ENCODE measurements around the gene TCL1B. TPM values are rescaled to one million over a fixed set of nuclear protein-coding genes. Genes with fewer than 3 reads are reported as not detected.

The TCL1B gene
- total RNA-seq, 1 experiment from 2014 or later: not detected

- H3K9me3 Mint-ChIP-seq (ENCODE audit: unreplicated experiment): no peaks in the 10 kb centered on the region
- H3K36me3 ChIP-seq (ENCODE audit: control insufficient read depth, insufficient read depth, low read length): no peaks in the 10 kb centered on the region
- ChIA-PET POLR2A (no interaction called here), CTCF (no interaction called here)
- no peak for TF ChIP-seq CTCF (IDR thresholded peaks at IDR 0.05; ENCODE audit: insufficient read depth in 1 of 2, low read depth in 1 of 2, low read length in 1 of 2, severe bottlenecking in 1 of 2, unreplicated experiment in 1 of 2)
- no peak overlapping the region for H3K4me3 ChIP-seq (ENCODE audit: low read depth, low read length)
- BruUV-seq (replicated peaks): no TSS peak
- H3K4me3 Mint-ChIP-seq (ENCODE audit: unreplicated experiment): no peak overlapping the region
- no peaks in the 10 kb centered on the region for H3K9me3 ChIP-seq
- H3K36me3 Mint-ChIP-seq (ENCODE audit: insufficient read depth, unreplicated experiment): no peaks in the 10 kb centered on the region
- DNase-seq: no peak
- no peaks in the 10 kb centered on the region; the same call in none of the 2 replicates for H3K27me3 ChIP-seq (replicated peaks; ENCODE audit: control insufficient read depth, insufficient read depth, low read length)
- H3K27me3 Mint-ChIP-seq (ENCODE audit: insufficient read depth, unreplicated experiment): peaks cover 23% of the 10 kb centered on the region
- H3K27ac Mint-ChIP-seq (ENCODE audit: unreplicated experiment): no peak overlapping the region
- H3K4me1 ChIP-seq: no peaks in the 10 kb centered on the region
- H3K4me1 Mint-ChIP-seq (ENCODE audit: low read depth, unreplicated experiment): no peaks in the 10 kb centered on the region
- intact Hi-C loops (cut with micrococcal nuclease; ENCODE audit: unreplicated experiment): no loop called here
Measured at GRCh38 chr14:95695051-95695450, 8.8 kb downstream of the TCL1B start.

- no TSS peak for BruUV-seq (replicated peaks)
- no peak overlapping the region for H3K4me3 Mint-ChIP-seq (ENCODE audit: unreplicated experiment)
Measured at GRCh38 chr14:95695913-95696312, 9.7 kb downstream of the TCL1B start.

GRCh38 chr14:95696741-95697140 lies 10.5 kb downstream of the TCL1B start:
- Mint-ChIP-seq H3K27me3 (ENCODE audit: insufficient read depth, unreplicated experiment) (peaks cover 26% of the 10 kb centered on the region), H3K4me3 (ENCODE audit: unreplicated experiment) (no peak overlapping the region), H3K4me1 (ENCODE audit: low read depth, unreplicated experiment) (no peaks in the 10 kb centered on the region), H3K9me3 (ENCODE audit: unreplicated experiment) (no peaks in the 10 kb centered on the region), H3K36me3 (ENCODE audit: insufficient read depth, unreplicated experiment) (no peaks in the 10 kb centered on the region), H3K27ac (ENCODE audit: unreplicated experiment) (no peak overlapping the region)
- H3K27me3 ChIP-seq (replicated peaks; ENCODE audit: control insufficient read depth, insufficient read depth, low read length): no peaks in the 10 kb centered on the region; the same call in none of the 2 replicates
- TF ChIP-seq CTCF (IDR thresholded peaks at IDR 0.05; ENCODE audit: insufficient read depth in 1 of 2, low read depth in 1 of 2, low read length in 1 of 2, severe bottlenecking in 1 of 2, unreplicated experiment in 1 of 2): no peak
- no peak overlapping the region for H3K4me3 ChIP-seq (ENCODE audit: low read depth, low read length)
- H3K9me3 ChIP-seq: no peaks in the 10 kb centered on the region
- POLR2A ChIA-PET: no interaction called here
- BruUV-seq (replicated peaks): no TSS peak
- no peaks in the 10 kb centered on the region for H3K36me3 ChIP-seq (ENCODE audit: control insufficient read depth, insufficient read depth, low read length)
- intact Hi-C loops (cut with micrococcal nuclease; ENCODE audit: unreplicated experiment): no loop called here
- CTCF ChIA-PET: no interaction called here
- H3K4me1 ChIP-seq: no peaks in the 10 kb centered on the region
- DNase-seq: no peak

More at GRCh38 chr14:95695913-95696312, 9.7 kb downstream of the TCL1B start:
- no peak for DNase-seq
- ChIA-PET CTCF (no interaction called here), POLR2A (no interaction called here)
- no peaks in the 10 kb centered on the region for H3K9me3 ChIP-seq
- Mint-ChIP-seq H3K4me1 (ENCODE audit: low read depth, unreplicated experiment) (no peaks in the 10 kb centered on the region), H3K27ac (ENCODE audit: unreplicated experiment) (no peak overlapping the region), H3K36me3 (ENCODE audit: insufficient read depth, unreplicated experiment) (no peaks in the 10 kb centered on the region), H3K27me3 (ENCODE audit: insufficient read depth, unreplicated experiment) (peaks cover 23% of the 10 kb centered on the region), H3K9me3 (ENCODE audit: unreplicated experiment) (no peaks in the 10 kb centered on the region)
- TF ChIP-seq CTCF (IDR thresholded peaks at IDR 0.05; ENCODE audit: insufficient read depth in 1 of 2, low read depth in 1 of 2, low read length in 1 of 2, severe bottlenecking in 1 of 2, unreplicated experiment in 1 of 2): no peak
- no peaks in the 10 kb centered on the region for H3K36me3 ChIP-seq (ENCODE audit: control insufficient read depth, insufficient read depth, low read length)
- no peak overlapping the region for H3K4me3 ChIP-seq (ENCODE audit: low read depth, low read length)
- H3K4me1 ChIP-seq: no peaks in the 10 kb centered on the region
- intact Hi-C loops (cut with micrococcal nuclease; ENCODE audit: unreplicated experiment): no loop called here
- no peaks in the 10 kb centered on the region; the same call in none of the 2 replicates for H3K27me3 ChIP-seq (replicated peaks; ENCODE audit: control insufficient read depth, insufficient read depth, low read length)
